ENCODE results near the gene MYLK2.

Gene MYLK2

GRCh38 chr20:31879143-31879987, 60.2 kb downstream of the MYLK2 start:
- TF ChIP-seq CTCF (IDR thresholded peaks at IDR 0.05; ENCODE audit: low read depth, low read length), result no peak
- peak overlapping the region; percentile 68 for H3K4me3 ChIP-seq (ENCODE audit: low read depth, low read length)

GRCh38 chr20:31881945-31882344, 62.8 kb downstream of the MYLK2 start:
- no peak for TF ChIP-seq CTCF (IDR thresholded peaks at IDR 0.05; ENCODE audit: low read depth, low read length)

GRCh38 chr20:31883829-31884228, 64.7 kb downstream of the MYLK2 start:
- H3K4me3 ChIP-seq (ENCODE audit: low read depth, low read length), result no peak overlapping the region
- TF ChIP-seq CTCF (IDR thresholded peaks at IDR 0.05; ENCODE audit: low read depth, low read length), result no peak

More at GRCh38 chr20:31881945-31882344, 62.8 kb downstream of the MYLK2 start:
- no peak overlapping the region for H3K4me3 ChIP-seq (ENCODE audit: low read depth, low read length)

Measured in WI38 (cell line).